Activated CD8-positive, alpha-beta T cell treated with anti-CD3 and anti-CD28 coated beads, Interleukin-2, amount 10 ng/mL, durations not matched to agents 7 days and 5 days (primary cell): ENCODE measurements around the gene VIPR1. TPM values are rescaled to one million over a fixed set of nuclear protein-coding genes. Genes with fewer than 3 reads are reported as not detected.
A peak's percentile ranks its signal among the peaks of the same experiment; 100 is the strongest.

Experiments
- ATAC-seq: fragments of 150-1000 bp; cut with Tn5 transposase; one replicate; pipeline ENCODE4 v1.10.0; 2021; ENCODE audit warnings: moderate library complexity
- CTCF ChIA-PET: fragments of 350-600 bp; sonication (Branson Sonifier 250); formaldehyde crosslinking; loops from one replicate; lab custom pipeline; 2021; ENCODE audit warnings: antibody characterized with exemption; lab: Charles Lee
- POLR2A ChIA-PET: fragments of 350-600 bp; sonication (Branson Sonifier 250); formaldehyde crosslinking; loops from one replicate; lab custom pipeline; 2021; ENCODE audit warnings: antibody characterized with exemption; lab: Charles Lee
- DNase-seq: peaks from one replicate; pipeline ENCODE4 v3.0.0-alpha.2; 2020
- H3K27ac Mint-ChIP-seq: one replicate; pipeline ENCODE4 v1.8.0; 2021; ENCODE audit warnings: mild to moderate bottlenecking, mixed read lengths
- H3K27me3 Mint-ChIP-seq: one replicate; pipeline ENCODE4 v1.8.0; 2021; ENCODE audit warnings: low read depth, mixed read lengths
- H3K36me3 Mint-ChIP-seq: one replicate; pipeline ENCODE4 v1.8.0; 2021; ENCODE audit warnings: low read depth, mixed read lengths
- H3K4me1 Mint-ChIP-seq: one replicate; pipeline ENCODE4 v1.8.0; 2021; ENCODE audit warnings: low read depth, mixed read lengths
- H3K4me3 Mint-ChIP-seq: one replicate; pipeline ENCODE4 v1.8.0; 2021; ENCODE audit warnings: mild to moderate bottlenecking, mixed read lengths
- H3K9me3 Mint-ChIP-seq: one replicate; pipeline ENCODE4 v1.8.0; 2022; ENCODE audit warnings: mixed read lengths; ENCODE audit not compliant: insufficient read depth
- total RNA-seq, 2 experiments: library from RNA; stranded (reverse); gene quantifications; one replicate each; pipeline ENCODE4 v1.2.3, GENCODE V29; 2021

VIPR1 gene
- total RNA-seq, 2 experiments from 2014 or later, result 9.1 to 9.5 TPM

DNA sequence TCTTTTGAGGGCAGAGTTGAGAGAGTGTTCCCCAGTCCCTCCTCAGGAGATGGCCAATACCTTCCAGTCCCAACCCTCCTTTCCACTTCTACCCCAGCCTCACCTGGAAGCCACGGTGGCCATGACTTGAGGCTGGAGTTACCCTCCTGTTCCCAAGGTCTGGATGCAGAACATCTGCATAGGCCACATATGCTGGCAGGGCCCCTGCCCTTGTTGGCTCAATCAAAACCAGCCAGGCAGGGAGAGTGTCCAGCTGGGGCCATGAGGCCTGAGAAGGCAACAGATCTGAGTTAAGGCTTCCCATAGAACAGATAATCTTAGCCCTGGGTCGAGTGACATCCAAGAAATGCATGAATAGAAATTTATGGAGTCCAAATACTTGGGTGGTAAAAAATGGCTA, 23.6 kb upstream of the VIPR1 start:
- no peak for ATAC-seq
- ChIA-PET POLR2A (interaction anchor here (0.6 kb wide), 1 partner anchor 1058 kb away, joined by 5 read pairs; no protein-coding TSS in a partner anchor), CTCF (interaction anchor here (1.5 kb wide), 1 partner anchor 23 kb away, joined by 3 read pairs; the partner anchor contains the start of gene VIPR1)
- H3K27ac Mint-ChIP-seq, result no peak overlapping the region
- no peak overlapping the region for H3K4me3 Mint-ChIP-seq
- DNase-seq, result no peak
- H3K27me3 Mint-ChIP-seq, result peaks cover 17% of the 10 kb centered on the region
- no peaks in the 10 kb centered on the region for H3K36me3 Mint-ChIP-seq
- peaks cover 10% of the 10 kb centered on the region for H3K9me3 Mint-ChIP-seq
- H3K4me1 Mint-ChIP-seq, result no peaks in the 10 kb centered on the region

DNA sequence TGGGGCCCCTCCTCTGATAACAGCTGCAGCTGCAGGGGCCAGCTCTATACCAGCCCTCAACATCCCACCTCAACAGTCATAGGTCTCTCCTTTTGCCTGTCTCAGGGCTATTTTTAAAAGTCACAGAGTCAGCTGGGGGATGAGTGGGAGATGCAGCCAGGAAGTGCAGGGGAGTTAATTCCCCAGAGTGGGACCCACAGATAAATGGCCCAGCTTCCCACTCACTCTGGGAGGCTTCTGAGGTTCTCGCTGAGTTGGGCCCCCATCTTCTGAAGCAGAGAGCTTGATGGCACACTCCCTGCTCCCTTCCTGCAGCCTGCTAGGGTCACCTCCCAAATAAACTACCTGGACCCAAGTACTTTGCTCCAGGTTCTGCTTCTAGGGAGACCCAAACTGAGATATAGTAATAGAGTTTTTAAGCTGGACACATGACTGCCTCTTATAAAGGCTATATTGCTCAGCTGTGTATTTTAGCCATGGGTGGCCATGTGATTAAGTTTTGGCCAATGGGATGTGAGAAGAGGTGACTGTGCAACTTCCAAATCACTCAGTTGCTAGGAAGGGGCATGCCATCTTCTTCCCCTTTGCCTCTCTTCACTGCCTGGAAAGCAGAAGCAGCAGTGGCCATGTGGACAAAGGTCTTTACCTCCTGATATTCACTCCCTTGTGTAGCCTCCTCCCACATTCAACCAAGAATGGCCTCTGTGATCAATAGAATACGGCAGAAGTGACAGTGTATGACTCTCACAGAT, 15.5 kb upstream of the VIPR1 start:
- POLR2A ChIA-PET, result no interaction called here
- peak; percentile 12 for DNase-seq
- CTCF ChIA-PET, result no interaction called here
- Mint-ChIP-seq H3K36me3 (no peaks in the 10 kb centered on the region), H3K27ac (no peak overlapping the region), H3K9me3 (no peaks in the 10 kb centered on the region), H3K4me1 (no peaks in the 10 kb centered on the region), H3K27me3 (peaks cover 32% of the 10 kb centered on the region), H3K4me3 (no peak overlapping the region)
- ATAC-seq, result no peak

DNA sequence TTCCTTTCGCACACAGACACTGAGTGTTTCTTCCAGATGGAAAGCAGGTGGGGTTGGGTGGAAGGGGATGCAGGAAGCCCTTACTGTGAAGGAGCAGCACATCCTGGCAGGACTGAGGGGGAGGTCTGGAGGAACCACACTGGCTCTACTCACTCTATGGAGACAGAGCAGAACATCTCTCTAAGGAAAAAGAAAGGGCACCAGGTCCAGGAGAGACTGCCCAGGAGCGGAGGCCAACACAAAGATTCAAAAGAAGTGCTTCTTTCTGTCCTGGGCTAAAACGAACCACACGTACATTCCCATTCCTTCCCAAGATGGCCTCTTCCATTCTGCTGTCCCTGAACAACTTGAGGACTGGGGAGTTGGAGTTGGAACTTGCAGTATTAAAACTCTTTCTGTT, 13.8 kb upstream of the VIPR1 start:
- H3K27me3 Mint-ChIP-seq, result peaks cover 22% of the 10 kb centered on the region
- no peaks in the 10 kb centered on the region for H3K9me3 Mint-ChIP-seq
- H3K27ac Mint-ChIP-seq, result no peak overlapping the region
- H3K36me3 Mint-ChIP-seq, result no peaks in the 10 kb centered on the region
- ATAC-seq (no peak), DNase-seq (no peak)
- ChIA-PET CTCF (no interaction called here), POLR2A (no interaction called here)
- H3K4me1 Mint-ChIP-seq, result no peaks in the 10 kb centered on the region
- no peak overlapping the region for H3K4me3 Mint-ChIP-seq

DNA sequence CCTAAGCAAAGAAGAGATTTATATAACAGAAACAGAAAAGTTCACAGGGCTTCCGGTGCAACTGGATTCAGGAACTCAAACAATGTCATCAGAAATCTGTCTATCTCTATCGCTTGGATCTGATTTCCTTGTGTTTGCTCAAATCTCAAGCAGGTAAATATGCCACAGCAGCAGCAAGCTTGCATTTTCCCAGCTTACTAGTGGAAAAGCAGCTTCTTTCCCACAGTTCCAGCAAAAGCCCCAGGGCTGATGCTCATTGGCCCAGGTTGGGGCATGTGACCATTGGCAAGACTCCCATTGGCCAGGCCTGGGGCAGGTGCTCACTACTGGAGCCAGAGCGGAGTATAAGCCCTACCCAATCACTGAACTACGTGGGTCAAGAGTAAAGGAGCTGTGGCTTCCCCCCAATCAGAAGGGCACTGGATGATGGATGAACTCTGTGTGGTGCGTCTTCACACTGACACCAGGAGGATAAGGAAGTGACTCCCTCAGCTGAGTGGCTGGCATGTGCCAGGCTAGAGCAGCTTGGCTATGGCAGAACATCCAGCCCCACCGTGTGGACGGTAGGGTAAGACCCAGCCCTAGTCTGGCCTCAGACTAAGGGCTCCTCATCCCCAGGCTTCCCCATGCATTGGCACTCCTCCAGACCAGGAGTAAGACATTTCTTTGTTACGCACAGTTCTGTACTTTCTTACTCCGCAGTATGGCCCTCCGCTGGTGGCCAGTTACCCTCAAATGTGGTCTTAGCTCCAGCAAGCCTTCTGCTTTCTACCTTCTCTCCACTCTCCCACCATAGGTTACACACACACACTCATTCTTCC, 13.1 kb upstream of the VIPR1 start:
- H3K27ac Mint-ChIP-seq, result no peak overlapping the region
- ChIA-PET CTCF (interaction anchor here (0.8 kb wide), 1 partner anchor 11 kb away, joined by 3 read pairs; no protein-coding TSS in a partner anchor), POLR2A (no interaction called here)
- ATAC-seq, result no peak
- peaks cover 15% of the 10 kb centered on the region for H3K27me3 Mint-ChIP-seq
- no peaks in the 10 kb centered on the region for H3K4me1 Mint-ChIP-seq
- H3K36me3 Mint-ChIP-seq, result no peaks in the 10 kb centered on the region
- H3K9me3 Mint-ChIP-seq, result no peaks in the 10 kb centered on the region
- peak; percentile 14 for DNase-seq
- H3K4me3 Mint-ChIP-seq, result no peak overlapping the region

DNA sequence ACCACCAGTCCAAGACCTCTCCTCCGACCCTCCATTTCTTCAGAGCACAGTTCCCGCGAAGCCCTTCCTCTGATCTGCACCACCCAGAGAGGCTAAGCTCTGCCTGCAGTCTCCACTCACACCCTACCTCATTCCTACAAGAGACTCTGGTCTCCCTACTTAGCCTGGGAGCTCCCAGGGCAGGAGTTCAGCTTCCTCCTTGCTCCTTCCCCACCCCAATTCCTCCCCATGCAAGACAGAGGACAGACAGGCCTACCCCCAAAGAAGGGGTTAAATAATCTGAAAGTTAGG, 12.6 kb upstream of the VIPR1 start:
- H3K27ac Mint-ChIP-seq, result no peak overlapping the region
- DNase-seq (peak; percentile 7), ATAC-seq (no peak)
- no peak overlapping the region for H3K4me3 Mint-ChIP-seq
- H3K27me3 Mint-ChIP-seq, result peaks cover 11% of the 10 kb centered on the region
- CTCF ChIA-PET, result interaction anchor here (0.8 kb wide), 1 partner anchor 11 kb away, joined by 3 read pairs; no protein-coding TSS in a partner anchor
- H3K4me1 Mint-ChIP-seq, result no peaks in the 10 kb centered on the region
- POLR2A ChIA-PET, result no interaction called here
- H3K36me3 Mint-ChIP-seq, result no peaks in the 10 kb centered on the region
- H3K9me3 Mint-ChIP-seq, result no peaks in the 10 kb centered on the region

DNA sequence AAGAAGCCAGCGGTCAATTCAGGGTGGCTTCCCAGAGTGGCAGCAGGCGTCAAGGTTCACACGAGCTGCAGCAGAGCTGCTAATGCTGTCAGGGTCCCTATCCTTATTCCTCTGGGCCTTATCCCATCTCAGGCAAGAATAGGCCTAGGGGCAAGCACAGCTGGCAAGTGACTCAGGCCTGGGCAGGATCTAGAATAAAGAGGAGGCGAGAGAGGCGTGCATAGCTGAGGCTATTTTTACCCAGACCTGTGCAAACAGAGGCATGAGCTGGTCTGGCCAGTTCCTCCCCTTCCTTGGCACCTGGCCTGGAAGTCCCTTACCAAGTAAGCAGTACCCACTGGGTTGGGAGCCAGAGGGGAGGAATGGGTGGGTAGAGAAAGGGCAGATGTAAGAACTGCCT, 12.2 kb upstream of the VIPR1 start:
- H3K27me3 Mint-ChIP-seq, result peaks cover 7% of the 10 kb centered on the region
- H3K4me3 Mint-ChIP-seq, result no peak overlapping the region
- no peak overlapping the region for H3K27ac Mint-ChIP-seq
- H3K9me3 Mint-ChIP-seq, result no peaks in the 10 kb centered on the region
- DNase-seq (peak; percentile 17), ATAC-seq (no peak)
- POLR2A ChIA-PET, result no interaction called here
- CTCF ChIA-PET, result interaction anchor here (0.8 kb wide), 1 partner anchor 10 kb away, joined by 3 read pairs; no protein-coding TSS in a partner anchor
- no peaks in the 10 kb centered on the region for H3K36me3 Mint-ChIP-seq
- H3K4me1 Mint-ChIP-seq, result no peaks in the 10 kb centered on the region

DNA sequence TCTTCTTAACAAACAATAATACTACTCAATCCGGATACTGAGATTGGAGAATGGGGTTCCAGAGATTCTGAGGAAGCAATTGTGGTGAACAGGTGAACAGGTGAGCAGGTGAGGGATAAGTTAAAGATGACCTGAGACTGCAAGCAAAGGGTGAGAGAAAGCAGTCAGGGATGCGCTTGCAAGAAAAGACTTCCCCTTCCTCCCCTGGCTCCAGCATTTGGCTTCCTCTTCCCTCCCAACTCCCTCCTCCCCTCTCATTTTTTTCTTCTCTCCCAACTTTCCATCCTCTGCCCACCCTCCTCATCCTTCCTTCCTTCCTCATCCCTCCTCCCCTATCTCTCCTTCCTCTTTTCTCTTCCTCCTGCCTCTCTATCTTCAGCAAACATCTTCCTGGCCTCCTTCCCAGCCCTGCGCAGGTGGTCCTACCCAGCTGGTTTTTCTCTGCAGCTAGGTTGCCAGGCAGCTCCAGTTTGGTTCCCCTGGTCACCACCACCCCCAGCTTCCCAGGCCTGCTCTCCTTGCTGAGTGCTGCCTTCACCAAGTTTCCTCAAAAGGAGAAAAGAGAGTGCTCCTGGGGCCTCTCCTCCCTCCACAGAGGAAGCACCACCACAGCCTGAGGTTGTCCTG, 10.4 kb upstream of the VIPR1 start:
- no peak for ATAC-seq
- no peaks in the 10 kb centered on the region for H3K36me3 Mint-ChIP-seq
- POLR2A ChIA-PET, result no interaction called here
- no peaks in the 10 kb centered on the region for H3K9me3 Mint-ChIP-seq
- no peak overlapping the region for H3K27ac Mint-ChIP-seq
- peaks cover 7% of the 10 kb centered on the region for H3K27me3 Mint-ChIP-seq
- CTCF ChIA-PET, result no interaction called here
- H3K4me3 Mint-ChIP-seq, result no peak overlapping the region
- peaks cover 3% of the 10 kb centered on the region for H3K4me1 Mint-ChIP-seq
- no peak for DNase-seq

DNA sequence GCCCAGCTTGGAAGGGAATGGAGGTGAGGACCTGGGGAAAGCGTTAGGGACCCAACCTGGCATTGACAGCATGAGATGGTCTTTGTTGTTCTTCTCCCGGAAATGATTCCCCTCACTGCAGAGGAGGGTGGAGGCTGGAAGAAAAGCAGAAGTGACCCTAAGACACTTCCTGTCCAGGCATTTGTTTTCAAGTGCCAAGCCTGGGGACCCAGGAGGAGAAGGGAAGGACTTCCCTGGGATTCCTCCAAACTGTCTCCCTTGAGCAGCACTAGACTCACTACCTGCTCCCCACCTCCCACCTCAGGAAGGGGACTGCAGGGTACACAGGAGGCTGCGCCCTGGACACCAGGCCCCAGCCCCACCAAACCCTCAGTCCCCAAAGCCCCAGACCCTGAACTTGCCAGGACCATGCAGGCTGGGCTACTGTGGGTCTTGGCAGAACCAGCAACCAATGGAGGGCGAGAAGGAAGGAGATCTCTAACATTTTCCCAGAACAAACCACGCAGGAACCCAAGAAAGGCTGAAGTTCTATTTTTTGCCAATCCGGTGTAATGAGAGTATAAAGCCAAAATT, 9.8 kb upstream of the VIPR1 start:
- H3K4me3 Mint-ChIP-seq, result no peak overlapping the region
- peaks cover 9% of the 10 kb centered on the region for H3K4me1 Mint-ChIP-seq
- ChIA-PET POLR2A (no interaction called here), CTCF (no interaction called here)
- H3K27me3 Mint-ChIP-seq, result peaks cover 13% of the 10 kb centered on the region
- H3K9me3 Mint-ChIP-seq, result no peaks in the 10 kb centered on the region
- DNase-seq (peak; percentile 14), ATAC-seq (no peak)
- H3K36me3 Mint-ChIP-seq, result no peaks in the 10 kb centered on the region
- H3K27ac Mint-ChIP-seq, result no peak overlapping the region

DNA sequence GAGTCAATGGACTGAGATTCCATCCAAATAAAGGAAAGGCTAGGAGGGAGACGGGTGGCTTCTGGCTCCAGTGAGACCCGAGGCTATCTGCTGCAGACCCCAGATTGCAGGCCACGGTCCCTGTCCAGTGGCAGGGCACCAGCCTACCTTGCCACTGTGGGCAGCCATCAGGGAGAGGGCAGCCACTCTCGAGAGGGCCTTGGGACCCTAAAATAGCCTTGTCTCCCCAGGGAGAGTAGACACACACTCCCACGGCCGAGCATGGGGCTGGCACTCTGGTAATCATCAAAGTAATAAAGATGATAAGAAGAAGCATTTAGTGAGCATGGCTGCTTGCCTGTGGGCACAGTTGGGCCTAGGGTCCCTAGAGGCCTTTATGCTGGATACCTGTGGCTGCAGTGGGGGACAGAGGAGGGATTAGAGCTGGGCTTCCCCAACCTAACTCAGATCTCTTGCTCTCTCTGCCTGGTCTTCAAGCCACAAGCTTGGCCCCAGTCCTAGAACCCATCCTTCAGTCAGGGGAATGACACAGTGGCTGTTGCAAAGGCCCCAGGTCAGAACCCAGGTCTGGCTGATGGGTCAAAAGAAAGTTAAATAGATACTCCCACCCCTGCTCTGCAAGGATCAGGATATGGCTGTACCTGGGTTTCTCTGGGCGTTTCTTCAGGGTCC, 9.2 kb upstream of the VIPR1 start:
- ATAC-seq, result no peak
- CTCF ChIA-PET, result no interaction called here
- Mint-ChIP-seq H3K4me3 (no peak overlapping the region), H3K4me1 (peaks cover 11% of the 10 kb centered on the region), H3K9me3 (no peaks in the 10 kb centered on the region), H3K27me3 (peaks cover 19% of the 10 kb centered on the region), H3K36me3 (no peaks in the 10 kb centered on the region), H3K27ac (no peak overlapping the region)
- peak; percentile 12 for DNase-seq
- POLR2A ChIA-PET, result no interaction called here

DNA sequence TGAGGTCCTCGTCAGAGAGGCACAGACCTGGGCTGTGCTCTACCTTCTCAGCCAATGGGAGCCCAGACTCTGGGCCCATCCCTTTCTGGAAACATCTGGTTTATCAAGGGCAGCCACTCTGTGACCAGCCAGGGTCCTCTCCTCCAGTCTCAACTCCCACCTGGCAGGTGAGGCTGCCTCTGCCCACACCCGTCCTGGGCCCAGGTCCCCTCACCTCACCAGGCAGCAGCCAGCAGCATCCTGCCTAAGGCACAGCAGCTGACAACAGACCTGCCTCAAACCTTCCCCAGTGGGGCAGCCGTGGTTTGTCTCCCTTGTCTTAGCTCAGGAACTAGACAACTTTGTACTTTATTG, 8.7 kb upstream of the VIPR1 start:
- Mint-ChIP-seq H3K4me1 (peaks cover 11% of the 10 kb centered on the region), H3K27me3 (peaks cover 20% of the 10 kb centered on the region), H3K9me3 (no peaks in the 10 kb centered on the region), H3K27ac (no peak overlapping the region), H3K4me3 (no peak overlapping the region), H3K36me3 (no peaks in the 10 kb centered on the region)
- ChIA-PET CTCF (interaction anchor here (1.1 kb wide), 1 partner anchor 43 kb away, joined by 3 read pairs; no protein-coding TSS in a partner anchor), POLR2A (no interaction called here)
- peak; percentile 10 for DNase-seq
- ATAC-seq, result no peak

DNA sequence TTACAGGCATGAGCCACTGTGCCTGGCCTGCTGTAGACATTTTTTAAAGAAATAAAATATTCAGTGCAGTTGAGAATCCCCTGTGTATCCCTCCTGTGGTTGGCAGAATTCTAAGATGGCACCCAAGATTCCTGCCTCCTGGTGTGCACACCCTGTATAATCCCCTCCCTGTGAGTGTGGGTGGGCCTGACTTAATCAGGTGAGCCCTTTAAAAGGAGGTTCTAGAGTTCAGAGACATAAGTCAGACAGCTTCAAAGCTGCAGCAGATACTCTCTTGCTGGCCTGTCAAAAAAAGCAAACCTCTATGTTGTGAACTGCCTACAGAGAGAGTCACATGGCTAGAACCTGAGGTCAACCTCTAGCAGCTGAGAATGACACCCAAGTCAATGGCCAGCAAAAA, 7.0 kb upstream of the VIPR1 start:
- Mint-ChIP-seq H3K4me3 (no peak overlapping the region), H3K27me3 (peaks cover 26% of the 10 kb centered on the region), H3K4me1 (peaks cover 11% of the 10 kb centered on the region), H3K9me3 (no peaks in the 10 kb centered on the region), H3K27ac (no peak overlapping the region), H3K36me3 (no peaks in the 10 kb centered on the region)
- POLR2A ChIA-PET, result no interaction called here
- DNase-seq (peak; percentile 10), ATAC-seq (no peak)
- CTCF ChIA-PET, result no interaction called here
